ENCODE results near the gene CMTM7.

GRCh38 chr3:32373276-32373675, 18.4 kb upstream of the CMTM7 start:
- TF ChIP-seq, protein P1, sequence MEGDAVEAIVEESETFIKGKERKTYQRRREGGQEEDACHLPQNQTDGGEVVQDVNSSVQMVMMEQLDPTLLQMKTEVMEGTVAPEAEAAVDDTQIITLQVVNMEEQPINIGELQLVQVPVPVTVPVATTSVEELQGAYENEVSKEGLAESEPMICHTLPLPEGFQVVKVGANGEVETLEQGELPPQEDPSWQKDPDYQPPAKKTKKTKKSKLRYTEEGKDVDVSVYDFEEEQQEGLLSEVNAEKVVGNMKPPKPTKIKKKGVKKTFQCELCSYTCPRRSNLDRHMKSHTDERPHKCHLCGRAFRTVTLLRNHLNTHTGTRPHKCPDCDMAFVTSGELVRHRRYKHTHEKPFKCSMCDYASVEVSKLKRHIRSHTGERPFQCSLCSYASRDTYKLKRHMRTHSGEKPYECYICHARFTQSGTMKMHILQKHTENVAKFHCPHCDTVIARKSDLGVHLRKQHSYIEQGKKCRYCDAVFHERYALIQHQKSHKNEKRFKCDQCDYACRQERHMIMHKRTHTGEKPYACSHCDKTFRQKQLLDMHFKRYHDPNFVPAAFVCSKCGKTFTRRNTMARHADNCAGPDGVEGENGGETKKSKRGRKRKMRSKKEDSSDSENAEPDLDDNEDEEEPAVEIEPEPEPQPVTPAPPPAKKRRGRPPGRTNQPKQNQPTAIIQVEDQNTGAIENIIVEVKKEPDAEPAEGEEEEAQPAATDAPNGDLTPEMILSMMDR (IDR thresholded peaks at IDR 0.05; ENCODE audit: low read depth, low read length): no peak
- no peak for TF ChIP-seq EZH2phosphoT487 (IDR thresholded peaks at IDR 0.05; ENCODE audit: low read depth)

All from OCI-LY3 (cell line).